ENCODE data around the gene KCTD16.

DNA sequence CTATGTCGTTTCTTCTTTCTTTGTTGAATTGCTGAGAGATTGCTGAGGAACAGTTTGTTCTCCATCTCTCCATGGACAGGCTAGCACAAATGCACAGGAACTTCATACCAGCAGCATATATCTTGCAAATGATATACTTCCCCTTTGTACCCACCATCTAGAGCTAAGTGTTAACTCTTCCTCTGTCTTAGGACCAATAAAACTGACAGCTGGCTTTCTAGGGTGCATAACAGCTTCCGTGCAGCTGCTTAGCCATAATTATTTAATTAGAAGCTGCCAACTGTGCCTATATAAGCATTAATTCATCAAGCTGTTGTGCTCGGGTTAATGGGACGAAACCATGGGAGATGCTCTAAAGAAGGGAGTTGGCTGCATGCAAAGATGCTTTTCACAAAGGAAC, 38.7 kb downstream of the KCTD16 start:
- TF ChIP-seq POLR2A (IDR thresholded peaks at IDR 0.05): no peak
- TF ChIP-seq, protein P1, sequence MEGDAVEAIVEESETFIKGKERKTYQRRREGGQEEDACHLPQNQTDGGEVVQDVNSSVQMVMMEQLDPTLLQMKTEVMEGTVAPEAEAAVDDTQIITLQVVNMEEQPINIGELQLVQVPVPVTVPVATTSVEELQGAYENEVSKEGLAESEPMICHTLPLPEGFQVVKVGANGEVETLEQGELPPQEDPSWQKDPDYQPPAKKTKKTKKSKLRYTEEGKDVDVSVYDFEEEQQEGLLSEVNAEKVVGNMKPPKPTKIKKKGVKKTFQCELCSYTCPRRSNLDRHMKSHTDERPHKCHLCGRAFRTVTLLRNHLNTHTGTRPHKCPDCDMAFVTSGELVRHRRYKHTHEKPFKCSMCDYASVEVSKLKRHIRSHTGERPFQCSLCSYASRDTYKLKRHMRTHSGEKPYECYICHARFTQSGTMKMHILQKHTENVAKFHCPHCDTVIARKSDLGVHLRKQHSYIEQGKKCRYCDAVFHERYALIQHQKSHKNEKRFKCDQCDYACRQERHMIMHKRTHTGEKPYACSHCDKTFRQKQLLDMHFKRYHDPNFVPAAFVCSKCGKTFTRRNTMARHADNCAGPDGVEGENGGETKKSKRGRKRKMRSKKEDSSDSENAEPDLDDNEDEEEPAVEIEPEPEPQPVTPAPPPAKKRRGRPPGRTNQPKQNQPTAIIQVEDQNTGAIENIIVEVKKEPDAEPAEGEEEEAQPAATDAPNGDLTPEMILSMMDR (IDR thresholded peaks at IDR 0.05): no peak

All from Peyer's patch (tissue), 4 donors.